AG04449 (cell line): Measurements from ENCODE around the gene SLC9A9.

Source experiments
- CTCF ChIA-PET: fragments of 350-600 bp; formaldehyde crosslinking; extraction: SDS; loops from one replicate; lab custom pipeline; 2021; ENCODE audit warnings: antibody characterized with exemption; lab: Yijun Ruan, JAX
- POLR2A ChIA-PET: fragments of 400-600, 350-600 bp; formaldehyde crosslinking; extraction: SDS; loops from one replicate; lab custom pipeline; 2020; ENCODE audit warnings: antibody characterized with exemption, inconsistent platforms; lab: Yijun Ruan, JAX
- DNase-seq: peaks from one replicate; pipeline ENCODE4 v3.0.0-alpha.2; 2010; ENCODE audit warnings: low read depth, low spot score
- H3K4me3 ChIP-seq: 2 replicates; pipeline ENCODE4 v1.5.1; 2011; ENCODE audit warnings: low read depth, mild to moderate bottlenecking, control low read depth, low read length
- TF ChIP-seq, protein P1 (sequence below): IDR thresholded peaks from one replicate; pipeline ENCODE4 v1.5.1; 2011; ENCODE audit warnings: mild to moderate bottlenecking, moderate library complexity, low read length, control low read depth, inconsistent platforms; ENCODE audit not compliant: insufficient read depth; ENCODE audit errors: missing control alignments

SLC9A9 gene

DNA sequence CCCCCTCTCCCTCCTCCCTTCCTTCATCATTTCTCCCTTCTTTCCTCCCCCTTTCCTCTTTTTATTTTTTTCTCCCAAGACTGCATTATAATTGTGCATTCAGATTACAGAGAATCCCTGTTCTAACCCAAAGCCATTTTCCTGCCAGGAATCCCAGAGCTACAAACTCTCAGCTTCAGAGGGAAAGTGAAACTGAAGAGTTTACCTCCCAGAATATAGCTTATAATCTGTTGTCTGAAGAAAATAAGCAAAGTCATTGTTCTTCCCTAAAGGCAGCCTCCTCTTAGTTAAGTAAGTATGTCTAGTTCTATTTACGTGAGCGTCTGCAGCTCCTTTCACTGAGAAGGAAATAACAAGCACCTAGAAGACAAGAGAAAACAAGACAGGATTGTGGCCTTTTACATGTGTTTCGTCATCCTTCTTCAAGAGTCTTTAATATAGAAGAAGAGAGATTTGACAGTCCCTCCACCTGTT lies 631.5 kb downstream of the SLC9A9 start:
- TF ChIP-seq, protein P1, sequence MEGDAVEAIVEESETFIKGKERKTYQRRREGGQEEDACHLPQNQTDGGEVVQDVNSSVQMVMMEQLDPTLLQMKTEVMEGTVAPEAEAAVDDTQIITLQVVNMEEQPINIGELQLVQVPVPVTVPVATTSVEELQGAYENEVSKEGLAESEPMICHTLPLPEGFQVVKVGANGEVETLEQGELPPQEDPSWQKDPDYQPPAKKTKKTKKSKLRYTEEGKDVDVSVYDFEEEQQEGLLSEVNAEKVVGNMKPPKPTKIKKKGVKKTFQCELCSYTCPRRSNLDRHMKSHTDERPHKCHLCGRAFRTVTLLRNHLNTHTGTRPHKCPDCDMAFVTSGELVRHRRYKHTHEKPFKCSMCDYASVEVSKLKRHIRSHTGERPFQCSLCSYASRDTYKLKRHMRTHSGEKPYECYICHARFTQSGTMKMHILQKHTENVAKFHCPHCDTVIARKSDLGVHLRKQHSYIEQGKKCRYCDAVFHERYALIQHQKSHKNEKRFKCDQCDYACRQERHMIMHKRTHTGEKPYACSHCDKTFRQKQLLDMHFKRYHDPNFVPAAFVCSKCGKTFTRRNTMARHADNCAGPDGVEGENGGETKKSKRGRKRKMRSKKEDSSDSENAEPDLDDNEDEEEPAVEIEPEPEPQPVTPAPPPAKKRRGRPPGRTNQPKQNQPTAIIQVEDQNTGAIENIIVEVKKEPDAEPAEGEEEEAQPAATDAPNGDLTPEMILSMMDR, result no peak
- no peak overlapping the region for H3K4me3 ChIP-seq
- DNase-seq, result no peak
- CTCF ChIA-PET, result no interaction called here
- POLR2A ChIA-PET, result no interaction called here
